Spleen (tissue), 11 donors: Measurements from ENCODE around the gene TMEM63B. TPM values are rescaled to one million over a fixed set of nuclear protein-coding genes. Genes with fewer than 3 reads are reported as not detected.

Experiments used
- DNase-seq: peaks from one replicate; pipeline ENCODE4 v3.0.0-alpha.2; 2020
- H3K27ac ChIP-seq, 8 donors: fragments of 200-600 bp; sonication (generic) in 7 of 8; 1 replicate in 4 of 8; 2 replicates in 4 of 8; pipeline versions ENCODE4 v1.5.0 to v1.8.0; 2016 to 2021; ENCODE audit warnings: inconsistent platforms in 4 of 8, mild to moderate bottlenecking in 4 of 8, moderate library complexity in 1 of 8
- H3K27me3 ChIP-seq, 7 donors: fragments of 200-600 bp; sonication (generic) in 6 of 7; replicated peaks in 1 of 7; 1 replicate in 4 of 7; 2 replicates in 3 of 7; pipeline versions ENCODE4 v1.5.0 to v1.8.0; 2016 to 2021; ENCODE audit warnings: inconsistent platforms in 3 of 7, mild to moderate bottlenecking in 1 of 7
- H3K36me3 ChIP-seq, 6 donors: fragments of 200-600 bp; sonication (generic) in 5 of 6; 1 replicate in 4 of 6; 2 replicates in 2 of 6; pipeline versions ENCODE4 v1.5.0 to v1.8.0; 2016 to 2021; ENCODE audit warnings: inconsistent platforms in 2 of 6
- H3K4me1 ChIP-seq, 6 donors: fragments of 200-600 bp; sonication (generic) in 5 of 6; 1 replicate in 3 of 6; 2 replicates in 3 of 6; pipeline versions ENCODE4 v1.5.0 to v1.8.0; 2016 to 2021; ENCODE audit warnings: inconsistent platforms in 3 of 6
- H3K4me3 ChIP-seq, 8 donors: fragments of 200-600 bp; sonication (generic) in 7 of 8; 1 replicate in 4 of 8; 2 replicates in 4 of 8; pipeline versions ENCODE4 v1.5.0 to v1.8.0; 2016 to 2021; ENCODE audit warnings: inconsistent platforms in 4 of 8, mild to moderate bottlenecking in 4 of 8, moderate library complexity in 2 of 8
- H3K9me3 ChIP-seq, 8 donors: fragments of 200-600 bp; sonication (generic) in 7 of 8; 1 replicate in 4 of 8; 2 replicates in 4 of 8; pipeline versions ENCODE4 v1.5.0 to v1.8.0; 2016 to 2021; ENCODE audit warnings: inconsistent platforms in 4 of 8
- POLR2A ChIP-seq, 3 donors: fragments of 450-650 bp; IDR thresholded peaks; one replicate each; pipeline ENCODE4 v1.5.1; 2017; ENCODE audit warnings: antibody characterized with exemption in 3 of 3, mild to moderate bottlenecking in 1 of 3
- POLR2AphosphoS5 ChIP-seq, 3 donors: sonication (generic); formaldehyde crosslinking; IDR thresholded peaks; one replicate each; pipeline ENCODE4 v1.5.1; 2017; ENCODE audit warnings: antibody characterized with exemption in 3 of 3
- WGBS, 5 donors: extraction: QIAGEN DNeasy Blood & Tissue Kit in 3 of 5; methylation state at CpG; one replicate each; pipeline versions ENCODE4 v1.1.5 to v1.1.7; 2013 to 2018; 5-methylcytosine and 5-hydroxymethylcytosine counted together
- intact Hi-C: fragments of 100-400 bp; cut with DNase I; formaldehyde crosslinking; loops from one replicate; pipeline ENCODE4 v1.15.0; 2023; ENCODE audit warnings: low total_unique reads
- polyA plus RNA-seq, 3 donors: library from polyadenylated mRNA; stranded (reverse); fragments of 200-250 nt; gene quantifications; one replicate each; pipeline ENCODE4 v1.2.1, GENCODE V29; 2013
- total RNA-seq, 7 donors: library from RNA; depleted of rRNA in 3 of 7; stranded (reverse); fragments of >200 nt in 3 of 7; fragmentation: NEBNext Ultra II Directional in 4 of 7; extraction: Animal tissue kit (Norgen Biotek cat#: 25700) in 4 of 7; gene quantifications; one replicate each; pipeline versions ENCODE4 v1.1.0 to v1.2.1, GENCODE V29; 2016 to 2021
- TF ChIP-seq, protein P1 (sequence below), 11 experiments: fragments of 200-600 bp in 7 of 11; fragments of 450-650 bp in 4 of 11; sonication (generic) in 4 of 11; IDR thresholded peaks in 8 of 11; conservative IDR thresholded peaks in 3 of 11; 1 replicate in 7 of 11; 2 replicates in 4 of 11; pipeline versions ENCODE4 v1.4.0 to v1.8.0; 2016 to 2021; ENCODE audit warnings: antibody characterized with exemption in 11 of 11, inconsistent platforms in 4 of 11, mild to moderate bottlenecking in 1 of 11
- donor health status: healthy with polysubstance abuse.
- donor health status: DM: no; HTN: no; CAD: no; lungs with moderate emphysema.
- donor health status: DM: no; HTN: no; CAD: no.
- donor health status: Bipolar disorder and iron deficiency.
- donor health status: healthy.
- donor health status: DM: no; HTN: no; CAD: no.
- donor health status: DM: yes; HTN: yes; CAD: no.

Gene TMEM63B
- total and polyA plus RNA-seq, 10 donors, result 2.8 to 24.8 (median 18.3) TPM

DNA sequence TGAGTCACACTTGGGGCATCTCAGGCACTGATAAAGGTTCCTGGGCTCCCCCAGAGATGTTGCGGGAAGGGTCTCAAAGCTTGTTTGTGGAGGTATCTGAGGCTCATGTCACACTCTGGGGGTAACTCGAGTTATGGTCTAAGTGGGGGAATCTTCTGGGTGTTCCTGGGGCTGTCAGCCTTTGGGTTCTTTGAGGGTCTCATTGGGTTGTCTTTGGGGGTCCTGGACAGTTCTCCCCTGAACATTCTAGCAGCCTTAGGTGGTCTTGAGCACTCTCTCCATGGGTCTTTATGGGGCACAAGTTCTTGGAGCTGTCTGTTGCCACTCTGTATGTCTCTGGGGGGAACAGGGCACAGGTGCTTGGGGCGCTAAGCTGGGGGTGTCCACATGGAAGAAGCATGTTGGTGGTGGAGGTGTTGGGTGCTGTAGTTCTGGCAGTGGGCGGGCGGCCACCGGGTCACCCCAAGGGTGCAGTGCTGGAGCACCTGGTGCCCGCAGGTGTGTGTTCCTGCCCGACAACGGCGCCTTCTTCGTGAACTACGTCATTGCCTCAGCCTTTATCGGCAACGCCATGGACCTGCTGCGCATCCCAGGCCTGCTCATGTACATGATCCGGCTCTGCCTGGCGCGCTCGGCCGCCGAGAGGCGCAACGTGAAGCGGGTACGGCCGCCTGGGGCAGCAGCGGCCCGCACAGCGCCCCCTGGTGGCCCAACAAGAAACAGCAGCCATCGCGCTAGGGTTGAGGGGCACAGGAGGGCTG, 24.2 kb downstream of the TMEM63B start:
- 20 to 37% (median 22%) methylated on average over 16 to 31 of the region's 31 CpGs for WGBS, 5 donors

DNA sequence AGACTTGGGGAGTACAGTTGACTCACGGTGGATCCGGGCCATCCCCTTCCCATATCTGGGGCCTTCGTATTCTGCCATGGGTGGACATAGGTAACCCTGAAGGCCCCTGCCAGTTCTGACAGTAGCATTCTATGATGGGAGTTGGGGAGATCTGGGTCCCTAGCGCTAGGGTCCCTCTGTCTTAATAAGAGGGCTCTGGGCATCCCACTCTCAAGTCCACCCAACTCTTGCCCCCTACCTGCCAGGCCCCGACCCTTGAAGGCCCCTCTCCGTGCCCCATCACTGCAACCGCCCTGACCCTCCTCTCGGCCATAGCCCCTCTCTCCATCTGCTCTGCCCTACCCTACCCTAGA, 24.7 kb downstream of the TMEM63B start:
- H3K4me1 ChIP-seq, result peaks cover 0 to 10% (median 3%) of the 10 kb centered on the region in 6 donors
- H3K4me3 ChIP-seq, result no peak overlapping the region
- no peak for DNase-seq
- no peaks in the 10 kb centered on the region for H3K27me3 ChIP-seq
- TF ChIP-seq POLR2AphosphoS5 (IDR thresholded peaks at IDR 0.05), result no peak
- TF ChIP-seq, protein P1, sequence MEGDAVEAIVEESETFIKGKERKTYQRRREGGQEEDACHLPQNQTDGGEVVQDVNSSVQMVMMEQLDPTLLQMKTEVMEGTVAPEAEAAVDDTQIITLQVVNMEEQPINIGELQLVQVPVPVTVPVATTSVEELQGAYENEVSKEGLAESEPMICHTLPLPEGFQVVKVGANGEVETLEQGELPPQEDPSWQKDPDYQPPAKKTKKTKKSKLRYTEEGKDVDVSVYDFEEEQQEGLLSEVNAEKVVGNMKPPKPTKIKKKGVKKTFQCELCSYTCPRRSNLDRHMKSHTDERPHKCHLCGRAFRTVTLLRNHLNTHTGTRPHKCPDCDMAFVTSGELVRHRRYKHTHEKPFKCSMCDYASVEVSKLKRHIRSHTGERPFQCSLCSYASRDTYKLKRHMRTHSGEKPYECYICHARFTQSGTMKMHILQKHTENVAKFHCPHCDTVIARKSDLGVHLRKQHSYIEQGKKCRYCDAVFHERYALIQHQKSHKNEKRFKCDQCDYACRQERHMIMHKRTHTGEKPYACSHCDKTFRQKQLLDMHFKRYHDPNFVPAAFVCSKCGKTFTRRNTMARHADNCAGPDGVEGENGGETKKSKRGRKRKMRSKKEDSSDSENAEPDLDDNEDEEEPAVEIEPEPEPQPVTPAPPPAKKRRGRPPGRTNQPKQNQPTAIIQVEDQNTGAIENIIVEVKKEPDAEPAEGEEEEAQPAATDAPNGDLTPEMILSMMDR (IDR thresholded peaks at IDR 0.05 in 8 of 11, conservative IDR thresholded peaks at IDR 0.05 in 3 of 11), result peak in 6 of 11 experiments; percentile 41 to 77 (median 55)
- TF ChIP-seq POLR2A (IDR thresholded peaks at IDR 0.05), result no peak
- peaks cover 0 to 56% (median 31%) of the 10 kb centered on the region in 6 donors for H3K36me3 ChIP-seq
- intact Hi-C loops, result loop anchor here (2.0 kb wide), 1 partner anchor 55 kb away; no protein-coding TSS in a partner anchor
- H3K27ac ChIP-seq, result no peak overlapping the region
- H3K9me3 ChIP-seq, result no peaks in the 10 kb centered on the region
- WGBS, 5 donors, result 49 to 55% (median 50%) methylated on average over 8 of the region's 8 CpGs

More for the DNA sequence above, 24.2 kb downstream of the TMEM63B start:
- peak; percentile 93 for DNase-seq
- Histone ChIP-seq H3K27ac (no peak overlapping the region), H3K4me3 (peak overlapping the region in 1 of 8 donors; percentile 38), H3K27me3 (no peaks in the 10 kb centered on the region), H3K9me3 (no peaks in the 10 kb centered on the region), H3K4me1 (peaks cover 0 to 10% (median 3%) of the 10 kb centered on the region in 6 donors), H3K36me3 (peaks cover 0 to 61% (median 34%) of the 10 kb centered on the region in 6 donors)
- TF ChIP-seq POLR2AphosphoS5 (IDR thresholded peaks at IDR 0.05), result peak; percentile 55 to 83 (median 70)
- TF ChIP-seq POLR2A (IDR thresholded peaks at IDR 0.05), result no peak
- TF ChIP-seq, protein P1 (IDR thresholded peaks at IDR 0.05 in 8 of 11, conservative IDR thresholded peaks at IDR 0.05 in 3 of 11), result peak; percentile 94 to 99 (median 98)
- intact Hi-C loops, result loop anchor here (2.0 kb wide), 1 partner anchor 55 kb away; no protein-coding TSS in a partner anchor

DNA sequence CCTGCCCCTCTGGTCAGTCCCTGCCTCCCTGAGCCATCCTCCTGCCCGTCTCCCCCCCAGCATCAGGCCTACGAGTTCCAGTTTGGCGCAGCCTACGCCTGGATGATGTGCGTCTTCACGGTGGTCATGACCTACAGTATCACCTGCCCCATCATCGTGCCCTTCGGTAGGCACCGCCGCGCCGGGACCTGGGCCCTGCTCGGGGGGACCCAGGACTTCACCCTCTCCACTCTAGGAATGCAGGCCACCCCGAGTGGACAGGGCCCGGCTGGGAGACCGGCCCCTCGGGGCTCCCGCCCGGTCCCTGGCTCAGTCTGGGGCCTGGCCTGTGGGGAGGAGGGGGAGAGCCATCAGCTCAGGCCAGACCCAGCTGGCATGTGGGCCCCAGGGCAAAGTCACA, 25.2 kb downstream of the TMEM63B start:
- Histone ChIP-seq H3K27ac (no peak overlapping the region), H3K9me3 (no peaks in the 10 kb centered on the region), H3K4me1 (peaks cover 0 to 10% (median 3%) of the 10 kb centered on the region in 6 donors), H3K27me3 (no peaks in the 10 kb centered on the region), H3K36me3 (peaks cover 0 to 51% (median 27%) of the 10 kb centered on the region in 6 donors), H3K4me3 (no peak overlapping the region)
- 94 to 96% (median 95%) methylated on average over 12 to 19 of the region's 19 CpGs for WGBS, 5 donors
- intact Hi-C loops, result loop anchor here (2.0 kb wide), 1 partner anchor 56 kb away; no protein-coding TSS in a partner anchor
- no peak for DNase-seq
- no peak for TF ChIP-seq POLR2A (IDR thresholded peaks at IDR 0.05)
- peak in 1 of 3 donors; percentile 23 for TF ChIP-seq POLR2AphosphoS5 (IDR thresholded peaks at IDR 0.05)

DNA sequence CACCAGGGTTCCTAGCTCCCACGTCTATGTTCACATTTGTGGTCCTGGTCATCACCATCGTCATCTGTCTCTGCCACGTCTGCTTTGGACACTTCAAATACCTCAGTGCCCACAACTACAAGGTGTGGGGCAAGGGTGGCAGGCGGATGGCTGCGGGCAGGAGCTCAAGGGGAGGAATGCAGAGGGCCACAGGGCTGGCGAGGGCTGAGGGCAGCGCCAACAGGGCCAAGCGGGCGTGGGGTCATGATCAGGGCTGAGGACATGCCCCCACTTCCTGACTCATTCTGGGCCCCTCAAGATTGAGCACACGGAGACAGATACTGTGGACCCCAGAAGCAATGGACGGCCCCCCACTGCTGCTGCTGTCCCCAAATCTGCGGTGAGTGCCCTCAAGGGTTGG, 26.7 kb downstream of the TMEM63B start:
- H3K4me1 ChIP-seq, result peaks cover 0 to 10% (median 3%) of the 10 kb centered on the region in 6 donors
- TF ChIP-seq, protein P1 (IDR thresholded peaks at IDR 0.05 in 8 of 11, conservative IDR thresholded peaks at IDR 0.05 in 3 of 11), result no peak
- TF ChIP-seq POLR2AphosphoS5 (IDR thresholded peaks at IDR 0.05) (no peak), POLR2A (IDR thresholded peaks at IDR 0.05) (no peak)
- no peaks in the 10 kb centered on the region for H3K9me3 ChIP-seq
- H3K27me3 ChIP-seq, result no peaks in the 10 kb centered on the region
- 88 to 93% (median 91%) methylated on average over 10 to 12 of the region's 12 CpGs for WGBS, 5 donors
- no peak overlapping the region for H3K4me3 ChIP-seq
- no peak for DNase-seq
- peaks cover 0 to 36% (median 12%) of the 10 kb centered on the region in 6 donors for H3K36me3 ChIP-seq
- no peak overlapping the region for H3K27ac ChIP-seq
- intact Hi-C loops, result no loop called here
